Sciatic nerve (tissue), 2 donors: ENCODE measurements around the gene CPEB3. TPM values are rescaled to one million over a fixed set of nuclear protein-coding genes. Genes with fewer than 3 reads are reported as not detected.
"Not testable (repeated sequence)": the region's sequence is repeated elsewhere in the genome, so short reads cannot be mapped to it uniquely, and the experiment has no call there.

Source experiments
- ATAC-seq: fragments of 200-7000 bp; cut with Tn5 transposase; one replicate; pipeline ENCODE4 v1.9.1; 2020; ENCODE audit warnings: mild to moderate bottlenecking, moderate library complexity
- DNase-seq: peaks from one replicate; pipeline ENCODE4 v3.0.0-alpha.2; 2020; ENCODE audit warnings: low spot score
- intact Hi-C: fragments of 100-400 bp; cut with DNase I; formaldehyde crosslinking; loops from one replicate; pipeline ENCODE4 v1.14.2; 2022
- total RNA-seq: library from RNA; stranded (reverse); fragmentation: NEBNext Ultra II Directional; extraction: Animal tissue kit (Norgen Biotek cat#: 25700); gene quantifications from one replicate; pipeline ENCODE4 v1.2.1, GENCODE V29; 2021
- donor health status: DM: no; HTN: no; CAD: no.
- donor health status: DM: no; HTN: no; CAD: no.

CPEB3 gene
- total RNA-seq, 1 donor from 2014 or later, result 6.2 TPM

- DNase-seq, result no peak
- intact Hi-C loops, result no loop called here
- ATAC-seq, result no peak
These were observed 59.7 kb downstream of the CPEB3 start for GRCh38 chr10:92231196-92231595.

- ATAC-seq (no peak), DNase-seq (no peak)
- intact Hi-C loops, result no loop called here
These were observed 68.1 kb downstream of the CPEB3 start for GRCh38 chr10:92222603-92223262.

GRCh38 chr10:92219559-92219958, 71.3 kb downstream of the CPEB3 start:
- no peak for ATAC-seq
- intact Hi-C loops, result no loop called here
- DNase-seq, result no peak

- intact Hi-C loops, result no loop called here
- DNase-seq, result no peak
- no peak for ATAC-seq
These were observed 72.3 kb downstream of the CPEB3 start for GRCh38 chr10:92218569-92218968.

- ATAC-seq, intact Hi-C loops, DNase-seq: not testable (repeated sequence)
These were observed 74.3 kb downstream of the CPEB3 start for GRCh38 chr10:92216608-92217007.

GRCh38 chr10:92215222-92215621, 75.7 kb downstream of the CPEB3 start:
- DNase-seq, ATAC-seq, intact Hi-C loops: not testable (repeated sequence)

- ATAC-seq, result no peak
- intact Hi-C loops, result no loop called here
- DNase-seq, result no peak
These were observed 77.8 kb downstream of the CPEB3 start for GRCh38 chr10:92213049-92213448.

GRCh38 chr10:92208736-92209135, 82.1 kb downstream of the CPEB3 start:
- ATAC-seq (no peak), DNase-seq (no peak)
- intact Hi-C loops, result no loop called here

- intact Hi-C loops, result no loop called here
- DNase-seq (no peak), ATAC-seq (no peak)
These were observed 82.6 kb downstream of the CPEB3 start for GRCh38 chr10:92208157-92208720.

GRCh38 chr10:92207061-92207460, 83.8 kb downstream of the CPEB3 start:
- DNase-seq (no peak), ATAC-seq (no peak)
- intact Hi-C loops, result no loop called here

GRCh38 chr10:92203919-92204623, 86.8 kb downstream of the CPEB3 start:
- intact Hi-C loops, result no loop called here

GRCh38 chr10:92202536-92202935, 88.3 kb downstream of the CPEB3 start:
- intact Hi-C loops, result no loop called here
- no peak for DNase-seq
- ATAC-seq, result no peak

More at GRCh38 chr10:92203919-92204623, 86.8 kb downstream of the CPEB3 start:
- DNase-seq (no peak), ATAC-seq (no peak)

- intact Hi-C loops, result no loop called here
- DNase-seq (no peak), ATAC-seq (no peak)
These were observed 90.3 kb downstream of the CPEB3 start for GRCh38 chr10:92200564-92200963.

GRCh38 chr10:92187101-92187500, 103.8 kb downstream of the CPEB3 start:
- DNase-seq (no peak), ATAC-seq (no peak)
- intact Hi-C loops, result no loop called here

- intact Hi-C loops, result no loop called here
These were observed 105.9 kb downstream of the CPEB3 start for GRCh38 chr10:92184977-92185376.

GRCh38 chr10:92183199-92183598, 107.7 kb downstream of the CPEB3 start:
- no peak for DNase-seq
- intact Hi-C loops, result no loop called here
- ATAC-seq, result no peak

More at GRCh38 chr10:92184977-92185376, 105.9 kb downstream of the CPEB3 start:
- DNase-seq (no peak), ATAC-seq (no peak)

- ATAC-seq (no peak), DNase-seq (no peak)
- intact Hi-C loops, result no loop called here
These were observed 109.3 kb downstream of the CPEB3 start for GRCh38 chr10:92181575-92181974.

- intact Hi-C loops, result no loop called here
- DNase-seq (no peak), ATAC-seq (no peak)
These were observed 110.5 kb downstream of the CPEB3 start for GRCh38 chr10:92180399-92180798.

GRCh38 chr10:92177546-92177945, 113.3 kb downstream of the CPEB3 start:
- no peak for DNase-seq
- ATAC-seq, result no peak
- intact Hi-C loops, result no loop called here

- no peak for ATAC-seq
- intact Hi-C loops, result no loop called here
- no peak for DNase-seq
These were observed 115.7 kb downstream of the CPEB3 start for GRCh38 chr10:92175164-92175563.
